H1 (cell line): ENCODE results near the gene LRP8. TPM values are rescaled to one million over a fixed set of nuclear protein-coding genes. Genes with fewer than 3 reads are reported as not detected.
A peak's percentile ranks its signal among the peaks of the same experiment; 100 is the strongest.

ENCODE experiments used
- CTCF ChIA-PET: fragments of 300-600 bp; sonication (Branson Sonifier 250); formaldehyde crosslinking; loops from one replicate; lab custom pipeline; 2021; ENCODE audit not compliant: partially characterized antibody; lab: Charles Lee
- POLR2A ChIA-PET: fragments of 300-600 bp; sonication (Branson Sonifier 250); formaldehyde crosslinking; loops from one replicate; lab custom pipeline; 2021; ENCODE audit warnings: inconsistent platforms; ENCODE audit not compliant: partially characterized antibody; lab: Charles Lee
- DNase-seq, 2 experiments: peaks; one replicate each; pipeline versions ENCODE4 v3.0.0 to v3.0.0-alpha.2; 2010 to 2022; ENCODE audit warnings: low spot score in 2 of 2, low read depth in 1 of 2, mixed read lengths in 1 of 2
- FAIRE-seq: peaks from 2 replicates; lab custom pipeline; 2011; peaks lifted over from hg19 to GRCh38; lab: Jason Lieb, UNC
- H2AFZ ChIP-seq: 2 replicates; pipeline ENCODE4 v1.8.1; 2012; ENCODE audit warnings: low read length, inconsistent platforms
- H2AK5ac ChIP-seq: 2 replicates; pipeline ENCODE4 v1.6.1; 2013; ENCODE audit warnings: low read depth, low read length
- H2BK120ac ChIP-seq: replicated peaks from 2 replicates; pipeline ENCODE3; 2013; ENCODE audit warnings: low read depth, low read length, inconsistent platforms
- H2BK12ac ChIP-seq: 2 replicates; pipeline ENCODE4 v1.6.1; 2013; ENCODE audit warnings: low read depth, low read length
- H2BK15ac ChIP-seq: 2 replicates; pipeline ENCODE4 v1.6.1; 2013; ENCODE audit warnings: low read length
- H2BK20ac ChIP-seq: 2 replicates; pipeline ENCODE4 v1.6.1; 2013; ENCODE audit warnings: low read length
- H2BK5ac ChIP-seq: 2 replicates; pipeline ENCODE4 v1.6.1; 2013; ENCODE audit warnings: low read depth, low read length
- H3K14ac ChIP-seq: 2 replicates; pipeline ENCODE4 v1.6.1; 2013; ENCODE audit warnings: inconsistent platforms; ENCODE audit not compliant: insufficient read length
- H3K18ac ChIP-seq: 2 replicates; pipeline ENCODE4 v1.6.1; 2013; ENCODE audit warnings: low read length; ENCODE audit errors: extremely low read depth
- H3K23ac ChIP-seq: 2 replicates; pipeline ENCODE4 v1.6.1; 2013; ENCODE audit warnings: inconsistent platforms; ENCODE audit not compliant: insufficient read length
- H3K23me2 ChIP-seq: 2 replicates; pipeline ENCODE4 v1.6.1; 2013; ENCODE audit warnings: low read depth, low read length
- H3K27ac ChIP-seq: 2 replicates; pipeline ENCODE4 v1.6.1; 2011; ENCODE audit warnings: low read depth, low read length, inconsistent platforms
- H3K27me3 ChIP-seq, 4 experiments: replicated peaks in 1 of 4; 1 replicate in 1 of 4; 2 replicates in 3 of 4; pipeline versions ENCODE4 v1.6.1 to v1.8.1; 2011 to 2013; ENCODE audit warnings: low read length in 3 of 4, mild to moderate bottlenecking in 3 of 4, inconsistent platforms in 2 of 4, mixed read lengths in 2 of 4, moderate library complexity in 1 of 4; ENCODE audit not compliant: control insufficient read depth in 3 of 4, insufficient read depth in 3 of 4; ENCODE audit errors: extremely low read depth in 1 of 4
- H3K36me3 ChIP-seq, 4 experiments: 2 replicates each; pipeline versions ENCODE4 v1.6.1 to v1.8.1; 2011 to 2013; ENCODE audit warnings: mild to moderate bottlenecking in 4 of 4, low read length in 3 of 4, moderate library complexity in 2 of 4, control low read depth in 1 of 4, inconsistent platforms in 1 of 4; ENCODE audit not compliant: insufficient read depth in 4 of 4, control insufficient read depth in 2 of 4
- H3K4ac ChIP-seq: replicated peaks from 2 replicates; pipeline ENCODE3; 2013; ENCODE audit warnings: low read length, low read depth, mixed read lengths, inconsistent platforms; ENCODE audit not compliant: insufficient read length
- H3K4me1 ChIP-seq, 4 experiments: replicated peaks in 1 of 4; 1 replicate in 1 of 4; 2 replicates in 3 of 4; pipeline versions ENCODE4 v1.6.1 to v1.8.1; 2011 to 2013; ENCODE audit warnings: low read length in 3 of 4, inconsistent platforms in 2 of 4, mixed read lengths in 1 of 4; ENCODE audit not compliant: insufficient read depth in 4 of 4, control insufficient read depth in 3 of 4
- H3K4me2 ChIP-seq, 2 experiments: 2 replicates each; pipeline versions ENCODE4 v1.6.1 to v1.8.1; 2011 to 2013; ENCODE audit warnings: low read depth in 2 of 2, low read length in 2 of 2, control low read depth in 1 of 2, inconsistent platforms in 1 of 2, mild to moderate bottlenecking in 1 of 2; ENCODE audit not compliant: insufficient read depth in 1 of 2
- H3K4me3 ChIP-seq, 4 experiments: fragments of 200-600, 300-600 bp in 1 of 4; sonication (generic), shearing (Covaris generic), sonication (Bioruptor Twin) in 1 of 4; 2 replicates each; pipeline versions ENCODE4 v1.5.1 to v1.8.1; 2011 to 2016; ENCODE audit warnings: low read length in 4 of 4, low read depth in 3 of 4, control low read depth in 2 of 4, inconsistent platforms in 2 of 4, mild to moderate bottlenecking in 2 of 4, mixed read lengths in 1 of 4, moderate library complexity in 1 of 4; ENCODE audit not compliant: insufficient read depth in 2 of 4; ENCODE audit errors: extremely low read depth in 1 of 4
- H3K56ac ChIP-seq: replicated peaks from 2 replicates; pipeline ENCODE3; 2013; ENCODE audit warnings: low read depth, mild to moderate bottlenecking, mixed read lengths, low read length, inconsistent platforms; ENCODE audit not compliant: insufficient read length
- H3K79me1 ChIP-seq: 2 replicates; pipeline ENCODE4 v1.6.1; 2013; ENCODE audit warnings: low read depth, low read length, control low read depth
- H3K79me2 ChIP-seq, 2 experiments: 2 replicates each; pipeline versions ENCODE4 v1.6.1 to v1.8.1; 2012 to 2013; ENCODE audit warnings: low read length in 2 of 2, mild to moderate bottlenecking in 2 of 2, inconsistent platforms in 1 of 2; ENCODE audit not compliant: insufficient read depth in 2 of 2, control insufficient read depth in 1 of 2
- H3K9ac ChIP-seq, 4 experiments: replicated peaks in 1 of 4; 1 replicate in 1 of 4; 2 replicates in 3 of 4; pipeline versions ENCODE4 v1.6.1 to v1.8.1; 2011 to 2013; ENCODE audit warnings: low read depth in 3 of 4, low read length in 3 of 4, control low read depth in 2 of 4, mild to moderate bottlenecking in 2 of 4, moderate library complexity in 2 of 4, inconsistent platforms in 1 of 4; ENCODE audit errors: extremely low read depth in 1 of 4
- H3K9me3 ChIP-seq, 2 experiments: 2 replicates each; pipeline versions ENCODE4 v1.6.1 to v1.8.1; 2012 to 2013; ENCODE audit warnings: mild to moderate bottlenecking in 2 of 2, moderate library complexity in 2 of 2, control low read depth in 1 of 2, inconsistent platforms in 1 of 2, low read depth in 1 of 2, low read length in 1 of 2, mixed read lengths in 1 of 2; ENCODE audit not compliant: insufficient read depth in 2 of 2
- H4K20me1 ChIP-seq, 2 experiments: replicated peaks in 1 of 2; 2 replicates each; pipeline versions ENCODE3 to v1.8.1; 2011 to 2013; ENCODE audit warnings: inconsistent platforms in 2 of 2, low read length in 2 of 2, mild to moderate bottlenecking in 1 of 2; ENCODE audit not compliant: insufficient read depth in 2 of 2, control insufficient read depth in 1 of 2
- H4K5ac ChIP-seq: 2 replicates; pipeline ENCODE4 v1.6.1; 2013; ENCODE audit warnings: low read length, low read depth, mixed read lengths, inconsistent platforms; ENCODE audit not compliant: insufficient read length
- H4K8ac ChIP-seq: 2 replicates; pipeline ENCODE4 v1.8.0; 2013; ENCODE audit warnings: mild to moderate bottlenecking, moderate library complexity, low read length, inconsistent platforms; ENCODE audit not compliant: insufficient read depth; ENCODE audit errors: extremely low read depth
- H4K91ac ChIP-seq: replicated peaks from 2 replicates; pipeline ENCODE3; 2013; ENCODE audit warnings: low read length, mixed read lengths, inconsistent platforms; ENCODE audit not compliant: insufficient read length
- BACH1 ChIP-seq: IDR thresholded peaks from 2 replicates; pipeline ENCODE4 v1.6.1; 2012; ENCODE audit warnings: low read length, improper control_type of control experiment
- CTCF ChIP-seq, 3 experiments: IDR thresholded peaks; 1 replicate in 2 of 3; 2 replicates in 1 of 3; pipeline versions ENCODE4 v1.5.1 to v1.6.1; 2011; ENCODE audit warnings: low read length in 3 of 3, mild to moderate bottlenecking in 3 of 3, inconsistent platforms in 2 of 3, low read depth in 1 of 3, moderate library complexity in 1 of 3; ENCODE audit not compliant: insufficient read depth in 1 of 3; ENCODE audit errors: control extremely low read depth in 1 of 3
- FOSL1 ChIP-seq: IDR thresholded peaks from 2 replicates; pipeline ENCODE4 v1.6.1; 2011; ENCODE audit warnings: mild to moderate bottlenecking, low read depth, low read length, moderate library complexity; ENCODE audit not compliant: insufficient read depth
- KDM1A ChIP-seq: fragments of 200-600, 300-600 bp; sonication (generic); IDR thresholded peaks from 2 replicates; pipeline ENCODE4 v1.7.1; 2016; ENCODE audit warnings: mild to moderate bottlenecking, low read length, borderline replicate concordance
- RAD21 ChIP-seq, 2 experiments: IDR thresholded peaks in 1 of 2; conservative IDR thresholded peaks in 1 of 2; 2 replicates each; pipeline ENCODE4 v1.6.1; 2011; ENCODE audit warnings: low read depth in 2 of 2, low read length in 2 of 2, improper control_type of control experiment in 1 of 2, inconsistent platforms in 1 of 2, mild to moderate bottlenecking in 1 of 2, moderate library complexity in 1 of 2
- WGBS, 2 experiments: shearing (Covaris generic) in 1 of 2; methylation state at CpG; one replicate each; pipeline versions ENCODE4 v1.1.6 to v1.1.7; 2013 to 2015; ENCODE audit warnings: low lambda C conversion rate in 2 of 2, mixed read lengths in 2 of 2, inconsistent platforms in 1 of 2, low coverage in 1 of 2, missing lambda C conversion rate in 1 of 2; ENCODE audit not compliant: insufficient replicate concordance in 2 of 2, insufficient coverage in 1 of 2, insufficient read length in 1 of 2; ENCODE audit errors: extremely low coverage in 1 of 2, missing lambda C conversion rate in 1 of 2; 5-methylcytosine and 5-hydroxymethylcytosine counted together
- polyA plus RNA-seq, 7 experiments: library from polyadenylated mRNA; depleted of rRNA in 3 of 7; stranded (reverse) in 5 of 7; unstranded in 2 of 7; fragments of >200 nt in 5 of 7; fragments of 200-250 nt in 2 of 7; gene quantifications; 1 replicate in 5 of 7; 2 replicates in 1 of 7; 4 replicates in 1 of 7; pipeline versions ENCODE4 v1.2.1 to v1.2.3, GENCODE V29; 2011 to 2013; ENCODE audit warnings: missing spikeins in 2 of 7, mixed read lengths in 2 of 7
- total RNA-seq: library from RNA; stranded (reverse); fragmentation: NEBNext Ultra II Directional; extraction: Animal tissue kit (Norgen Biotek cat#: 25700); gene quantifications from 2 replicates; pipeline ENCODE4 v1.2.1, GENCODE V29; 2021

LRP8 gene
- total and polyA plus RNA-seq, 2 of the 8 experiments (the other 6 are each of a cell fraction or from before 2014, with no cell fraction given), result 63.2 to 66.4 TPM

GRCh38 chr1:53291574-53291973, 36.3 kb downstream of the LRP8 start:
- Histone ChIP-seq H3K4me2 (no peak overlapping the region), H3K27ac (no peak overlapping the region), H3K23me2 (no peaks in the 10 kb centered on the region), H3K18ac (no peak overlapping the region), H3K14ac (no peak overlapping the region), H3K79me1 (peaks cover 25% of the 10 kb centered on the region; the same call in 1 of the 2 replicates), H2AFZ (no peak overlapping the region), H4K5ac (no peak overlapping the region), H4K20me1 (peaks cover 7 to 29% of the 10 kb centered on the region in 2 experiments), H2BK12ac (no peak overlapping the region), H3K4me3 (no peak overlapping the region), H3K4me1 (peaks cover 0 to 18% (median 2%) of the 10 kb centered on the region in 4 experiments; a peak in 3 of 7 replicates), H2BK5ac (no peak overlapping the region), H2BK120ac (no peak overlapping the region), H3K4ac (no peak overlapping the region), H4K91ac (no peak overlapping the region), H3K27me3 (no peaks in the 10 kb centered on the region), H3K56ac (no peak overlapping the region), H4K8ac (no peak overlapping the region), H3K23ac (no peak overlapping the region), H3K79me2 (peaks cover 0 to 11% of the 10 kb centered on the region in 2 experiments; a peak in 2 of 4 replicates), H3K9ac (no peak overlapping the region), H2BK20ac (no peak overlapping the region), H3K36me3 (peaks cover 0 to 32% (median 6%) of the 10 kb centered on the region in 4 experiments; a peak in 4 of 8 replicates), H2BK15ac (no peak overlapping the region), H2AK5ac (no peak overlapping the region), H3K9me3 (no peaks in the 10 kb centered on the region)
- FAIRE-seq (no peak), DNase-seq (no peak)
- 95% methylated on average over 2 of the region's 2 CpGs; no CpG with 5 or more reads in 1 of the 2 experiments for WGBS, 2 experiments
- ChIA-PET CTCF (interaction anchor here (0.9 to 11.3 kb wide), 15 partner anchors 9 to 194 kb away, joined by 3 to 103 read pairs (median 4); no protein-coding TSS in a partner anchor), POLR2A (interaction anchor here (0.9 kb wide), 1 partner anchor 13 kb away, joined by 3 read pairs; no protein-coding TSS in a partner anchor)
- TF ChIP-seq BACH1 (no peak), FOSL1 (no peak), CTCF (IDR thresholded peaks at IDR 0.05; ENCODE audit: control extremely low read depth in 1 of 3, insufficient read depth in 1 of 3, low read depth in 1 of 3, low read length in 3 of 3) (peak in 2 of 3 experiments; percentile 27 to 28; a peak in 2 of 4 replicates), KDM1A (no peak), RAD21 (IDR thresholded peaks at IDR 0.05 in 1 of 2, conservative IDR thresholded peaks at IDR 0.05 in 1 of 2; ENCODE audit: low read depth in 2 of 2, low read length in 2 of 2) (peak in 1 of 2 experiments; percentile 37; a peak in 1 of 4 replicates)
